ENCODE results near the gene ELN.

DNA sequence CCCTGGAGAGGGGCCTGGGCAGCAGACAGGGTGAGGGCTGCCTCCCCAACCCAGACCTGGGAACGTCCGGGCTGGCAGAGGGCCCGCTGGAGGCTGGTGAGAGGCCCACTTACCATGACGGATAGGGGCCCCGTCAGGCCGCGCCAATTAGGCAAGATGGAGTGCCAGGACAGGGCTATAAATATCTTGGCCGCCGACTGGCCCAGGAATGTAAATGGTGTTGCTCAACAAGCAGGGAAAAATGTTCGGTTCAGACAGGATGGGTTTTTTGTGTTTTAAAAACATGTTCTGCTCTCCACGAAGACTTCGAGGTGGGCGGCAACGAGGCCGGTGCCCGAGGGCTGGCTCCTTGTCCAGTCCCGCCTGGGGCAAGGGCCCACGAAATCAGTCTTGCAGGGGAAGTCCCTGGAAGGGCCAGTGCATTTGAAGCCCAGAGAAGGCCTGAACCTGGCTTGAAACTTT lies 35.8 kb upstream of the ELN start:
- TF ChIP-seq, protein P1, sequence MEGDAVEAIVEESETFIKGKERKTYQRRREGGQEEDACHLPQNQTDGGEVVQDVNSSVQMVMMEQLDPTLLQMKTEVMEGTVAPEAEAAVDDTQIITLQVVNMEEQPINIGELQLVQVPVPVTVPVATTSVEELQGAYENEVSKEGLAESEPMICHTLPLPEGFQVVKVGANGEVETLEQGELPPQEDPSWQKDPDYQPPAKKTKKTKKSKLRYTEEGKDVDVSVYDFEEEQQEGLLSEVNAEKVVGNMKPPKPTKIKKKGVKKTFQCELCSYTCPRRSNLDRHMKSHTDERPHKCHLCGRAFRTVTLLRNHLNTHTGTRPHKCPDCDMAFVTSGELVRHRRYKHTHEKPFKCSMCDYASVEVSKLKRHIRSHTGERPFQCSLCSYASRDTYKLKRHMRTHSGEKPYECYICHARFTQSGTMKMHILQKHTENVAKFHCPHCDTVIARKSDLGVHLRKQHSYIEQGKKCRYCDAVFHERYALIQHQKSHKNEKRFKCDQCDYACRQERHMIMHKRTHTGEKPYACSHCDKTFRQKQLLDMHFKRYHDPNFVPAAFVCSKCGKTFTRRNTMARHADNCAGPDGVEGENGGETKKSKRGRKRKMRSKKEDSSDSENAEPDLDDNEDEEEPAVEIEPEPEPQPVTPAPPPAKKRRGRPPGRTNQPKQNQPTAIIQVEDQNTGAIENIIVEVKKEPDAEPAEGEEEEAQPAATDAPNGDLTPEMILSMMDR (IDR thresholded peaks at IDR 0.05), result no peak
- TF ChIP-seq POLR2A (IDR thresholded peaks at IDR 0.05) (no peak), EP300 (IDR thresholded peaks at IDR 0.05) (peak in 1 of 2 donors; percentile 65)
